ENCODE results near the gene TRAF6.
"Not testable (repeated sequence)": the region's sequence is repeated elsewhere in the genome, so short reads cannot be mapped to it uniquely, and the experiment has no call there.

Gene TRAF6, protein sequence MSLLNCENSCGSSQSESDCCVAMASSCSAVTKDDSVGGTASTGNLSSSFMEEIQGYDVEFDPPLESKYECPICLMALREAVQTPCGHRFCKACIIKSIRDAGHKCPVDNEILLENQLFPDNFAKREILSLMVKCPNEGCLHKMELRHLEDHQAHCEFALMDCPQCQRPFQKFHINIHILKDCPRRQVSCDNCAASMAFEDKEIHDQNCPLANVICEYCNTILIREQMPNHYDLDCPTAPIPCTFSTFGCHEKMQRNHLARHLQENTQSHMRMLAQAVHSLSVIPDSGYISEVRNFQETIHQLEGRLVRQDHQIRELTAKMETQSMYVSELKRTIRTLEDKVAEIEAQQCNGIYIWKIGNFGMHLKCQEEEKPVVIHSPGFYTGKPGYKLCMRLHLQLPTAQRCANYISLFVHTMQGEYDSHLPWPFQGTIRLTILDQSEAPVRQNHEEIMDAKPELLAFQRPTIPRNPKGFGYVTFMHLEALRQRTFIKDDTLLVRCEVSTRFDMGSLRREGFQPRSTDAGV

DNA sequence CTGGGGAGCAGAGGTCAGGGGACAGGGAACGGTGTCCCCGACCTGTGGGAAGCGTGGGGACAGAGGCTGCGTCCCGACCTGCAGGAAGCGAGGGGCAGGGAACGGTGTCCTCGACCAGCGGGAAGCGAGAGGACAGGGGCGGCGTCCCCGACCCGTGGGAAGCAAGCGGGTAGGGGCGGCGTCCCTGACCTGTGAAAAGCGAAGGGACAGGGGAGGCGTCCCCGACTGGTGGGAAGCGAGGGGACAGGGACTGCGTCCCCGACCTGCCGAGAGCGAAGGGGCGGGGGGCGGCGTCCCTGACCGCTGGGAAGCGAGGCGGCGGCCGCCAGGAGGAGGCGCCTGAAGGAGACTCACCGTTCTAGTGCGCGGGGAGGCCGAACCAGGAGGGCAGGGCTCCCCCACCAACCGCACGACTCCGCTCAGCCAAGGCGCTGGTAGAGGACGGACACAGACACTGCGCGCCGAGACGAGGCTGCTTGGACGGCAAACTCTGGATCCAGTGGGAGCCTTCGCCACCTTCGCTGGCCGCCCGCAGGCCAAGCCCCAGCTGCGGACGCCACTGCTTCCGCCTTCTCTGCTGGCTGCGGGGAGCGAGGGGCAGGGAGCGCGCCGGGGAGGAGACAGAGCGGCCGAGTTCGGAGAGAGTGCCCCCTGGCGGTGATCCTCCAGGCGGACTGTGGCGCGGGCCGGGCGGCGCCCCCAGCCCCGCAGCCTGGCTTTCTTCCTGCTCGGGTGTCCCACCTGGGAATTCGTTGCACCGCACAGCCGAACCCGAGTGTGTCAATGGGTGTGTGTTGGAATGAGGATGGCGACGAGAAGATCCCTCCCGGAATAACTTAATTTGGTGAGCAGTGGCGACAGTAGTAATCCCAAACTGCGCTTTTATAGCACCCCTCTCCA is at the start of gene TRAF6:
Gene TRAF6, minus strand, starts transcription at position 579 of the 900 bp plus-strand sequence. CDS start 8,757 bp downstream, outside the sequence.
- DNase-seq = no peak

DNA sequence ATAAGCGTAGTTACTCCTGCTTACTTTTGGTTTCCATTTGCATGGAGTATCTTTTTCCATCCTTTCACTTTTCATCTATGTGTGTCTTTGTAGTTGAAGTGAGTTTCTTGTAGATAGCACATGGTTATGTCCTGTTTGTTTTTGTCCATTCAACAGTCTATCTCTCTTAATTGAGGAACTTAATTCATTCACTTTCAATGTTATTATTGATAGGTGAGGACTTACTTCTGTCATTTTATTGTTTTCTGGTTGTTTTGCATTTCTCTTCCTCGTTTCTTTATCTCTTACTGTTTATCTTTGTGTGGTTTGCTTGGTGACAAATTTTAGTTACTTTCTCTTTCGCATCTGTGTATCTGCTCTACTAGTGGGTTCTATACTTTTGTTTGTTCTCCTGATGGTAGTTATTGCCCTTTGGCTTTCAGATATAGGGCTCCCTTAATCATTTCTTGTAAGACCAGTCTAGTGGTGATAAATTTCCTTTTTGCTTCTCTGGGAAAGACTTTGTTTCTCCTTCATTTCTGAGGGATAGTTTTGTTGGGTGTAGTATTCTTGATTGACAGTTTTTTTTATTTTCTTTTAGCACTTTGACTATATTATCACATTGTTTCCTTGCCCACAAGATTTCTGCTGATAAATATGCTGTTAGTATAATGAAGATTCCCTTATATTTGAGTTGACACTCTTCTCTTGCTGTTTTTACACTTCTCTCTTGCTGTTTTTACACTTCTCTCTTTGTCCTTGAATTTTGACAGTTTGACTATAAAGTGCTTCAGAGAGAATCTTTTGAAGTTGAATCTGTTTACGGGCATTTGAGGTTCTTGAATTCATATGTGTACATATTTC is 48.7 kb upstream of the TRAF6 start:
- no peak for DNase-seq

GRCh38 chr11:36557991-36558390 is 47.9 kb upstream of the TRAF6 start:
- DNase-seq = no peak

GRCh38 chr11:36557390-36557789 is 47.3 kb upstream of the TRAF6 start:
- DNase-seq = not testable (repeated sequence)

DNA sequence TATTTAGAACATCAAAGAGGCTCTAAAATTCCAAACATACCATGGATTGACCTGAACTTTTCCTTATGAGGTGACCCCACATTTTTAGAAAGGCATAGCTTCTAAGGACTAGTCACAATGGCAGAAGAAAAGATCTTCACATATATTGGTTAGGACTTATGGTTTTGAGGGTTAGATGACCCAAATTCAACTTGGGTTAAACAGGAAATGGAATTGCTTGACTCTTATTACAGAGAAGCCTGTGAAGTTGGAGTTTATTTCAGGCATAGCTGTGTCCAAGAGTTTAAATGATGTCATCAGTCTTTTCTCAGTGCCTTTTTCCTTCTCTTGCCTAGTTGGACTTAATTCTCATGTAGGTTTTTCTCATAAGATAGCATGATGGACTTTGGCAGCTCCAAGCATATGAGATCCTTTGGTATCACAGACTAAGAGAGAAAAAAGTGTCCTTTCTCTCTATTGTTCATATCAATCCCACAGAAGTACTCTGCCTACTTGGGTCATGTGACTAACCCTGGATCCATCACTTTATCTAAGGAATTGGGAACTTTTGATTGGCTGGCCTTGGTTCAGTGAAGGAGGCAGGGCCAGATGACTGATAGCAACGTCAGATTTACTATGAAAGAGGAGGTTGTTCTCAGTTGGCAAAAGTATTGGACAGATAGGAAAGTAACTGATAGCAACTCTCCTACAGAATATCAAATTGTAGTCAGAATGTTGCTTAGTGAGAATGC is 40.5 kb upstream of the TRAF6 start:
- DNase-seq = no peak

DNA sequence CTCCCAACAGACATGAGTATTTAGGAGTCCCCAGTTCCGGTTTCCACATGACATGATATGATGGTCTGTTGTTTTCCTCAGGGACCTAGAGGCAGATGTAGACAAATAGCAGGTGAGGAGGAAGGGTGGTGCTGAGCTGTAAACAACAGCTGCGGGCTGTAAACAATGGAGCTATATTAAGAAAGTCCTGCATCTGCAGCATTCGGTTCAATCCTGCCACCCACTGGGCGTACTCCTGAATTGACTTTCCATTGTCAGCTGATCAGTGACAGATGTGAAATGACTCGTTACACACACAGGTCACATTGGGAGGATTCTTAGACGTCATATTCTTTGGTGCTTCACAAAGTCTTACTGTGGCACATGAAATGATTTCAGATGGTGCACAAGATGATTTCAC is 30.9 kb upstream of the TRAF6 start:
- no peak for DNase-seq

GRCh38 chr11:36534276-36534840 is 24.3 kb upstream of the TRAF6 start:
- DNase-seq = no peak

DNA sequence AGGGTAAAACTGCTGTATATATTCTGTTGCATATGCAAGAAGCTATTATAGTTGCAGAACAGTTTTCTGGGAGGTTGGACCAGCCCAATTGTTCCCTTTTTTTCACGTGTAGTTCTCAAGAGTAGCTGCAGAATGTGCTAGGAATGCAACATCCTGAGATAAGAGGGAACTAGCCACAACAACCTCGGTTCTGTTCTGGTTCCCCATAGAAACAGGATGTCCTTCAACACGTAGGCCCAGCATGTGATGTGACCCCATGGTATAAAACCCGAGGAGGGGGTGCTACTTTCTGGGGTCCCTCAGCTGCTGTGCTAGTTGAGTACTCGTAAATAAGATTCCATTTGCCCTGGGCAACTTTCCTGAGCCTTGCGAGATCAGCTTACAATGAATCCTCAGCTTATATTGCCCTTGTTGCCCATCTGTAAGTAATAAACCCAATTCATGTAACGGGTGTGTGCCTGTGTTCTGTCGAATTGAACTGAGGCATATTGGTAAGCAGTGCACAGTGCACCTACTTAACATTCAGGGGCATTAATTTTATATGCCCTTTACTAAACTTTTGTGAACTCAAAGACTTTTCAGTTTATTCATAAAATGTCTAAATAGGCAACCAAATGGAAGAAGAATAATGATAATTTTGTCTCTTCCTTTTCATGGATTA is 23.0 kb upstream of the TRAF6 start:
- no peak for DNase-seq

DNA sequence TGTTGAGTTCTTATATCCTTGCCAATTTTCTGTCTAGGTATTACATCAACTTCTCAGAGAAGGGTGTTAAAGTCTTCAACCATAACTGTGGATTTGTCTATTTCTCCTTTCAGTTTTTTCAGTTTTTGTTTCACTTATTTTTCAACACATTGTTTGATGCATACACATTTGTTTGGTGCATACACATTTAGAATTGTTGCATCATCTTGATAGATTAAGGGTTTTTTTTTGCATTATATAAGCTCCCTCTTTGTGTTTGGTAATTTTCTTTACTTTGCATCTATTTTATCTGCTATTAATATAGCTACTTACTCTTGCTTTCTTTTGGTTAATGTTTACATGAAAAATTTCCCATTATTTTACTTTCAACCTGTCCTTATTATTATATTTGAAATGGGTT is 20.8 kb upstream of the TRAF6 start:
- no peak for DNase-seq

GRCh38 chr11:36513965-36514364 is 3.9 kb upstream of the TRAF6 start:
- DNase-seq = no peak

DNA sequence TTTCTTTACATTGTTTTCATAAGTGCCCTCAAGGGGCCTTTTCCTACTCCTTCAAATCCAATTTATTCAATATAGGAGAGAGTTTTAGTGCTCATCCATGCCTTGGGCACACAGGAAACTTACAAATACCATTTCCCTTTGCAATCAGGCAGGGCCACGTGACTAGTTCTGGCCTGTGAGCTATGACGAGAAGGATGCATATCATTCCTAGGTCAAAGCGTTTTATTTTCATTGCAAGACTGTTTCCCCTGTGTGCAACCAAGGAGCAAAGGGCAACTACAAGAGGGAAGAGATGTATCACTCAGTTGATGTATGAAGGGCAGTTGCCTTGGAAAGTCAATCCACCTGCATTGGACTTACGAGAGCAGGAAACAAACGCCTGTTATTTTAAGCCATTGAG is 1.9 kb upstream of the TRAF6 start:
- no peak for DNase-seq

GRCh38 chr11:36511062-36511461 is 990 bp upstream of the TRAF6 start:
- DNase-seq = not testable (repeated sequence)

GRCh38 chr11:36510594-36510942 is 496 bp upstream of the TRAF6 start:
- no peak for DNase-seq

DNA sequence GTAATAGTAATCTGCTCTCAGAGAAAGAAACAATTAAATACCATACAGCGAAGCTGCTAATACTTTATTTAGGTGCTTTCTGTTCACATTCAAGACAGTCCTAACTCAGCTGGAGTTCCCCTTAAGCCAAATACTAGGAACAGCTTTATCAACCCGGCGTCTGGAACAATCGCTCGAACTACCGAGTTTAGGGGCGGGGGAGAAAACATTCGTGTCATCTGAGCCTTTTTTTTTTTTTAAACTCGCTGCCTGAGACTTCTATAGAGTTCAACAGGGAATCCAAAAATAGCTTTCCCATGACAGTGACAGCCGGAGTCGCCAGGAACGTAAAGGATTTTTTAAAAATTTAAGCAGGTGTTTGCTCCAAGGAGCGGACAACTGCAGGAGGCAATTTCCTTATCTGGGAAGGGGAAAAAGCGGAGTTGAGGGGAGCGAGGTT is 852 bp downstream of the TRAF6 start:
- DNase-seq = no peak

- no peak for DNase-seq
Measured at GRCh38 chr11:36508743-36509142, 1.3 kb downstream of the TRAF6 start.

- DNase-seq = no peak
Measured at GRCh38 chr11:36507824-36508489, 2.1 kb downstream of the TRAF6 start.

DNA sequence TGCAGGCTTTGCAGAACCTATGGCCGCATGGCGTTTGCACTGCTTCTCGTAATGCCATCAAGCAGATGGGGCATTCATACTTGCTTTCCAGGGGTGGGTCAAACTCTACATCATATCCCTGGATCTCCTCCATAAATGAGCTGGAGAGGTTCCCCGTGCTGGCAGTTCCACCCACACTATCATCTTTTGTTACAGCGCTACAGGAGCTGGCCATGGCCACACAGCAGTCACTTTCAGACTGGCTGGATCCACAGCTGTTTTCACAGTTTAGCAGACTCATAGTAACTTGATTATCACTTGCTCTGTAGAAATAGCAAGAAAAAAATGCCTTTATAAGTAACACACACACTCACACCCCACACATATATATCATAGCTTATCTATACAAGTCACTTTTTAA is 8.8 kb downstream of the TRAF6 start:
- no peak for DNase-seq

DNA sequence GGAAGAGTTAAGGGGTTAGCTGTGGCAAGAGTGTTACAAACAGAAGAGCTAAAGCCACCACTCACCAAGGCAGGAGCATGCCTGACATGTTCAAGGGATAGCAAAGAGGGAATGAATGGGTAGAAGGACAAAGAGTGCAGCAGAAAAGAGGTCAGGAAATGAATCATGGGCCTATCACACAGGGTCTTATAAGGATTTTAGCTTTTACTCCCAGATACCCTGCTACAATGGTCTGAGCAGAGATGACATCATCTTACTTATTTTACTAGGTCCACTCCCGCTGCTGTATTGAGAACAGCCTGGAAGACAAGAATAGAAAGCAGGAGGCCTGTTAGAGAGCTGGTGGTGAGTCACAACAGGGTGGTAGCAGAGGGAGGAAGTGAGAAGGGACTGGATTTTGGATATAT is 9.8 kb downstream of the TRAF6 start:
- DNase-seq = no peak

DNA sequence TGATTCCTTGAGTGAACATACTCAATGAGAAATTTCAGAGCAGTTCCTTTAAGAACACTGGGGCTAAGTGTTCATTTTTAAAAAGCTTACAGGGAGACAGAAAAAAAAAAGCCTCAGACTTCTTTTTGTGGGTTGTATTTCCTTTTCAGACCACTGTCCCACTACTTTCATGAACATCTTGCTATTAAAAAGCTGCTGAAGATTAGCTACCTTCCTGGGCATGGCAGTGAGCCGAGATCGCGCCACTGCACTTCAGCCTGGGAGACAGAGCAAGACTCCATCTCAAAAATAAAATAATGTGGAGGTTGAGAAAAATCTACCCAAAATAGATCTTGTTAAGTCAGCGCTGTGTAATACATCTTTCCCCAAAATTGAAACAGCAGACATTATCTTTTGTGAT is 10.8 kb downstream of the TRAF6 start:
- no peak for DNase-seq

- no peak for DNase-seq
Measured at GRCh38 chr11:36498721-36499120, 11.4 kb downstream of the TRAF6 start.

- DNase-seq = no peak
Measured at GRCh38 chr11:36493332-36493731, 16.7 kb downstream of the TRAF6 start.

Data from NCI-H2081 treated with DMSO at 0.1 percent for 48 hours (cell line).